Measurements from ENCODE around the gene C3orf33. TPM values are rescaled to one million over a fixed set of nuclear protein-coding genes. Genes with fewer than 3 reads are reported as not detected.

The C3orf33 gene
- total RNA-seq, 4 donors from 2014 or later, result 0.59 to 2.6 (median 2.0) TPM

DNA sequence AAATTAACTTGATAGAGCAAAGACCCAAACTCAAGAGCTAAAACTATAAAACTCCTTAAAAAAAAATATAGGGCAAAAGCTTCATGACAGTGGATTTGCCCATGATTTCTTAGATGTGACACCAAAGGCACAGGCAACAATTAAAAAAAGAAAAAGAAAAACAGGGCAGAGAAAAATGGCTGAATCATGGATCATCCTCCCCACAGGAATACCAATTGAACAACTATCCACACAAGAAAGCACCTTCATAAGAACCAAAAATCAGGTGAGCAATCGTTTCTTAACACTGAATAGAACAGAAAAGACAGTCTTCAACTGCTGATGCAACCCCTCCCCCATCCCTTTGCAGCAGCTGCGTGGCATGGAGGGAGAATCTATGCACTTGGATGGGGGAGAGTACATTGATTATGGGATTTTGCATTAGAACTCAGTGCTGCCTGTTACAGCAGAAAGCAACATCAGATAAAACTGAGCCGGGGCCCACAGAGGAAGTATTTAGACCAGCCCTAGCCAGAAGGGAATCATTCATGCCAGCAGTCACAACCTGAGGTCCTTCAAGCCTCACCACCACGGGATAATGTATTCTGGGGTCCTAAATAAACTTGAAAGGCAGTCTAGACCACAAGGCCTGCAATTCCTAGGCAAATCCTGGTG, 15.7 kb downstream of the C3orf33 start:
- no peak overlapping the region for H3K4me3 ChIP-seq (ENCODE audit: low read depth, poor library complexity, severe bottlenecking)
- TF ChIP-seq POLR2A (IDR thresholded peaks at IDR 0.05), result no peak
- TF ChIP-seq, protein P1, sequence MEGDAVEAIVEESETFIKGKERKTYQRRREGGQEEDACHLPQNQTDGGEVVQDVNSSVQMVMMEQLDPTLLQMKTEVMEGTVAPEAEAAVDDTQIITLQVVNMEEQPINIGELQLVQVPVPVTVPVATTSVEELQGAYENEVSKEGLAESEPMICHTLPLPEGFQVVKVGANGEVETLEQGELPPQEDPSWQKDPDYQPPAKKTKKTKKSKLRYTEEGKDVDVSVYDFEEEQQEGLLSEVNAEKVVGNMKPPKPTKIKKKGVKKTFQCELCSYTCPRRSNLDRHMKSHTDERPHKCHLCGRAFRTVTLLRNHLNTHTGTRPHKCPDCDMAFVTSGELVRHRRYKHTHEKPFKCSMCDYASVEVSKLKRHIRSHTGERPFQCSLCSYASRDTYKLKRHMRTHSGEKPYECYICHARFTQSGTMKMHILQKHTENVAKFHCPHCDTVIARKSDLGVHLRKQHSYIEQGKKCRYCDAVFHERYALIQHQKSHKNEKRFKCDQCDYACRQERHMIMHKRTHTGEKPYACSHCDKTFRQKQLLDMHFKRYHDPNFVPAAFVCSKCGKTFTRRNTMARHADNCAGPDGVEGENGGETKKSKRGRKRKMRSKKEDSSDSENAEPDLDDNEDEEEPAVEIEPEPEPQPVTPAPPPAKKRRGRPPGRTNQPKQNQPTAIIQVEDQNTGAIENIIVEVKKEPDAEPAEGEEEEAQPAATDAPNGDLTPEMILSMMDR (IDR thresholded peaks at IDR 0.05), result no peak
- no peak for DNase-seq (ENCODE audit: low spot score in 2 of 2)
- WGBS, 2 donors, result 70 to 73% methylated on average over 4 of the region's 4 CpGs
- intact Hi-C loops (cut with DNase I; ENCODE audit: low total_unique reads), result no loop called here

DNA sequence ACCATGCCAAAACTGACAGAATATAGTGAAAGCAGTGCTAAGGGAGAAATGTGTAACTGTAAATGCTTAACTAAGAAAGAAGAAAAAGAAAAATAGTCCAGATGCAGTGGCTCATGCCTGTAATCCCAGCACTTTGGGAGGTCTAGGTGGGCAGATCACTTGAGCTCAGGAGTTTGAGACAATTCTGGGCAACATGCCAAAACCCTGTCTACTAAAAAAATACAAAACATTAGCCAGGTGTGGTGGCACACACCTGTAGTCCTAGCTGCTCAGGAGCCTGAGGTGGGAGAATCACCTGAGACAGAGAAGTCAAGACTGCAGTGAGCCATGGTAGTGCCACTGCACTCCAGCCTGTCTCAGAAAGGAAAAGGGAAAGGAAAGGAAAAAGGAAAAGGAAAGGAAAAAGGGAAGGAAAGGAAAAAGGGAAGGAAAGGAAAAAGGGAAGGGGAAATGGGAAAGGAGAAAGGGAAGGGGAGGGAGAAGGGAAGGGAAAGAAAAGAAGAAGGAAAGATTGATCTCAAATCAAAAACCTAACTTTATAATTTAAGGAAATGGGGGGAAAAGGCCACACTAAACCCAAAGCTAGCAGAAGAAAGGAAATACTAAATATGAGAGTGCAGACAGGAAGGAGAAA, 20.3 kb downstream of the C3orf33 start:
- no peak overlapping the region for H3K4me3 ChIP-seq (ENCODE audit: low read depth, poor library complexity, severe bottlenecking)
- no peak for DNase-seq (ENCODE audit: low spot score in 2 of 2)
- intact Hi-C loops (cut with DNase I; ENCODE audit: low total_unique reads), result no loop called here
- TF ChIP-seq POLR2A (IDR thresholded peaks at IDR 0.05), result no peak
- TF ChIP-seq, protein P1 (IDR thresholded peaks at IDR 0.05), result no peak

DNA sequence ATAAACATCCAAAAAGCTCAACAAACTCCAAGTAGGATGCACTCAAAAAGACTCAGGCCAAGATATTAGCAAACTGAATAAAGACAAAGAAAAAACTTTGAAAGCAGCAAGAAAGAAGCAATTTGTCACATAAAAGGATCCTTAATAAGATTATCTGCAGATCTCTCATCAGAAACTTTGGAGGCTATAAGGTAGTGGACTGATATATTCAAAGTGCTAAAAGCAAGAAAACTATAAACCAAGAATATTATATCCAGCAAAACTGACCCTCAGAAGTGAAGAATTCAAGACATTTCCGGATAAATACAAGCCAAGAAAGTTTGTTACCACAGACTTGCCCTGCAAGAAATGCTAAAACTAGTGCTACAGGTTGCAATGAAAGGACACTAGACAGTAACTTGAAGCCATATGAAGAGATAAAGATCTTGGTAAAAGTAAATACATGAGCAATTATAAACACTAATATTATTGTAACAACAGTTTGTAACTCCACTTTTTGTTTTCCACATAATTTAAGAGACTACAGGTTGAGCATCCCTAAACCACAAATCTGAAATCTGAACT, 23.6 kb downstream of the C3orf33 start:
- no peak overlapping the region for H3K4me3 ChIP-seq (ENCODE audit: low read depth, poor library complexity, severe bottlenecking)
- WGBS, 2 donors, result 85 to 94% methylated on average over 1 of the region's 1 CpG
- TF ChIP-seq, protein P1 (IDR thresholded peaks at IDR 0.05), result no peak
- no peak for TF ChIP-seq POLR2A (IDR thresholded peaks at IDR 0.05)
- intact Hi-C loops (cut with DNase I; ENCODE audit: low total_unique reads), result no loop called here
- no peak for DNase-seq (ENCODE audit: low spot score in 2 of 2)

DNA sequence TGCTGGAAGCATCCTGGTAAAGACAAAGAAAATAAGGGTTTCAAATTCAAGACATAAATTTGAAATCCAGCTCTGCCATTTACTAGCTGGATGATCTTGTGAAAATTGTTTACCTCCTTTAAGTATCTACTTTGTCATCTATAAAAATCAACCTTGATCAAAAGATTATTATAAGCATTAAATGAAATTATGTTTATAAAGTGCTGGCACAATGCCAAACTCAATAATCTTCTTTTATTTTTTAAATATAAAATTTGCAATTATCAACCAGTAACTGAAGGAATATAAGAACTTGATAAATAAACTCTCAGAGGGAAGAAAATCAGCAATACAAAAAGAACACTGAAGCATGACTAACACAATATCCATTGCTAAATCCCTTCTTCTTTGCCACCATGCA, 25.8 kb downstream of the C3orf33 start:
- no peak overlapping the region for H3K4me3 ChIP-seq (ENCODE audit: low read depth, poor library complexity, severe bottlenecking)
- intact Hi-C loops (cut with DNase I; ENCODE audit: low total_unique reads), result no loop called here
- no peak for TF ChIP-seq POLR2A (IDR thresholded peaks at IDR 0.05)
- TF ChIP-seq, protein P1 (IDR thresholded peaks at IDR 0.05), result no peak
- no peak for DNase-seq (ENCODE audit: low spot score in 2 of 2)

DNA sequence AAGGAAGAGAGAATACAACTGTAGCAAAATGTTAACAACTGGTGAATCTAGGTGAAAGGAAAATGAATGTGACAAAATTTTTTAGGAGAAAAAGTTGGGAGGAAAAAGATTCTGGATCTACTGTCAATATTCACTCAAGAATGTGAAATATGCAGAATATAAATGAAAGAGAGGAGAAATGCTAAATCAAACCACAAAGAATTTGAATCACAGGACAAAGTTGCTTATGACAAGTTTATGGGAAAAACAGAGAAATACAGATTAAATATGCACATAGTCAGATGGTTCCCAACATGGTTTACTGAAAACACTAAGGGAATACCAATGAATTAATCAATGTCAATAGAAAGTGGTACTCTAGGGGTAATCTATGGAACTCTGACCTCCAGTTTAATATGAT, 27.6 kb downstream of the C3orf33 start:
- no peak for DNase-seq (ENCODE audit: low spot score in 2 of 2)
- intact Hi-C loops (cut with DNase I; ENCODE audit: low total_unique reads), result no loop called here
- no peak overlapping the region for H3K4me3 ChIP-seq (ENCODE audit: low read depth, poor library complexity, severe bottlenecking)
- TF ChIP-seq, protein P1 (IDR thresholded peaks at IDR 0.05), result no peak
- TF ChIP-seq POLR2A (IDR thresholded peaks at IDR 0.05), result no peak

Measured in lower leg skin (tissue), 4 donors.